Endothelial cell of umbilical vein (primary cell): Measurements from ENCODE around the gene FOXP1.

Experiments used
- EZH2 ChIP-seq: IDR thresholded peaks from 2 replicates; pipeline ENCODE4 v1.6.1; 2012; ENCODE audit warnings: borderline replicate concordance, low read depth, mild to moderate bottlenecking, moderate library complexity, low read length, inconsistent platforms; ENCODE audit not compliant: severe bottlenecking
- FOS ChIP-seq: IDR thresholded peaks from 2 replicates; pipeline ENCODE4 v1.6.1; 2011; ENCODE audit warnings: mild to moderate bottlenecking, low read length, moderate library complexity, borderline replicate concordance; ENCODE audit not compliant: insufficient read depth
- GATA2 ChIP-seq: IDR thresholded peaks from 2 replicates; pipeline ENCODE4 v1.7.0; 2011; ENCODE audit warnings: low read depth, mild to moderate bottlenecking, moderate library complexity, mixed read lengths, low read length; ENCODE audit not compliant: insufficient read length, insufficient read depth
- MYC ChIP-seq: IDR thresholded peaks from one replicate; pipeline ENCODE4 v1.6.1; 2011; ENCODE audit warnings: mild to moderate bottlenecking, low read depth, low read length
- POLR2A ChIP-seq: IDR thresholded peaks from 2 replicates; pipeline ENCODE4 v1.6.1; 2012; ENCODE audit warnings: low read depth, mild to moderate bottlenecking, control low read depth, low read length
- POLR2AphosphoS5 ChIP-seq: IDR thresholded peaks from 2 replicates; pipeline ENCODE4 v1.6.1; 2012; ENCODE audit warnings: low read depth, mild to moderate bottlenecking, control low read depth, low read length, moderate library complexity; ENCODE audit not compliant: insufficient read depth
- TF ChIP-seq, protein P1 (sequence below), 2 donors: IDR thresholded peaks; 1 replicate in 1 of 2; 2 replicates in 1 of 2; pipeline ENCODE4 v1.5.1; 2011; ENCODE audit warnings: low read length in 2 of 2, mild to moderate bottlenecking in 2 of 2, moderate library complexity in 2 of 2, control low read depth in 1 of 2, inconsistent platforms in 1 of 2, low read depth in 1 of 2; ENCODE audit not compliant: insufficient read depth in 1 of 2; ENCODE audit errors: extremely low read depth in 1 of 2
- TF ChIP-seq, protein P2 (sequence below): IDR thresholded peaks from 2 replicates; pipeline ENCODE4 v1.6.1; 2011; ENCODE audit not compliant: insufficient read depth, insufficient read length

DNA sequence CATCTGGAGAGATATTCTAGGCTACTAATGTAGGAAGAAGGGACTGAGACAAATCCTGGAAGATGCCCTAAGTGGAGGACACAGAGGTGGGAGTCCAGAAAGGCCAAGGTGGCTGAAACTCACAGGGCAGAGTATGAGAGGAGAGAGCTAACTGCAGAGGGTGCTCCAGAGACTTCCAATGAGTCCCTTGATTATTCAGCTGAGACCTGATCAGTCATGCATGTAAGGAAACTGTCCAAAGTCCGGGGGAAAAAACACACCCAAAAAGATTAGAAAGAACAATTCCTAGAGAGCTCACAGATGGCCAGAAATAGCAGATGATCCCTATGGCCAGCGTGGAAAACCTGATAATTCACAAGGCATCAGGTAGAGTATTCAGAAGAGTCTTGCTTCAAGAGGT is 18.7 kb upstream of the FOXP1 start:
- TF ChIP-seq, protein P1, sequence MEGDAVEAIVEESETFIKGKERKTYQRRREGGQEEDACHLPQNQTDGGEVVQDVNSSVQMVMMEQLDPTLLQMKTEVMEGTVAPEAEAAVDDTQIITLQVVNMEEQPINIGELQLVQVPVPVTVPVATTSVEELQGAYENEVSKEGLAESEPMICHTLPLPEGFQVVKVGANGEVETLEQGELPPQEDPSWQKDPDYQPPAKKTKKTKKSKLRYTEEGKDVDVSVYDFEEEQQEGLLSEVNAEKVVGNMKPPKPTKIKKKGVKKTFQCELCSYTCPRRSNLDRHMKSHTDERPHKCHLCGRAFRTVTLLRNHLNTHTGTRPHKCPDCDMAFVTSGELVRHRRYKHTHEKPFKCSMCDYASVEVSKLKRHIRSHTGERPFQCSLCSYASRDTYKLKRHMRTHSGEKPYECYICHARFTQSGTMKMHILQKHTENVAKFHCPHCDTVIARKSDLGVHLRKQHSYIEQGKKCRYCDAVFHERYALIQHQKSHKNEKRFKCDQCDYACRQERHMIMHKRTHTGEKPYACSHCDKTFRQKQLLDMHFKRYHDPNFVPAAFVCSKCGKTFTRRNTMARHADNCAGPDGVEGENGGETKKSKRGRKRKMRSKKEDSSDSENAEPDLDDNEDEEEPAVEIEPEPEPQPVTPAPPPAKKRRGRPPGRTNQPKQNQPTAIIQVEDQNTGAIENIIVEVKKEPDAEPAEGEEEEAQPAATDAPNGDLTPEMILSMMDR (IDR thresholded peaks at IDR 0.05; ENCODE audit: extremely low read depth in 1 of 2, insufficient read depth in 1 of 2, low read depth in 1 of 2, low read length in 2 of 2): no peak
- no peak for TF ChIP-seq POLR2AphosphoS5
- TF ChIP-seq POLR2A: no peak
- TF ChIP-seq EZH2: no peak
- TF ChIP-seq, protein P2, sequence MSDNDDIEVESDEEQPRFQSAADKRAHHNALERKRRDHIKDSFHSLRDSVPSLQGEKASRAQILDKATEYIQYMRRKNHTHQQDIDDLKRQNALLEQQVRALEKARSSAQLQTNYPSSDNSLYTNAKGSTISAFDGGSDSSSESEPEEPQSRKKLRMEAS: no peak
- TF ChIP-seq FOS: no peak
- TF ChIP-seq GATA2: no peak
- no peak for TF ChIP-seq MYC
